Right renal cortex interstitium (tissue), 3 donors: ENCODE results near the gene SMIM36. TPM values are rescaled to one million over a fixed set of nuclear protein-coding genes. Genes with fewer than 3 reads are reported as not detected.
"Not testable (repeated sequence)": the region's sequence is repeated elsewhere in the genome, so short reads cannot be mapped to it uniquely, and the experiment has no call there.

ENCODE experiments used
- DNase-seq, 3 donors: peaks; one replicate each; pipeline ENCODE4 v3.0.0-alpha.2; 2013; ENCODE audit warnings: low read depth in 3 of 3, low spot score in 2 of 3
- polyA plus RNA-seq, 3 donors: library from polyadenylated mRNA; unstranded; fragments of 120-200 nt; gene quantifications; one replicate each; pipeline ENCODE4 v1.2.1, GENCODE V29; 2013; ENCODE audit not compliant: insufficient read length in 3 of 3

SMIM36 gene
- polyA plus RNA-seq, 3 donors: 0.06 to 0.12 TPM; not detected in 1

DNA sequence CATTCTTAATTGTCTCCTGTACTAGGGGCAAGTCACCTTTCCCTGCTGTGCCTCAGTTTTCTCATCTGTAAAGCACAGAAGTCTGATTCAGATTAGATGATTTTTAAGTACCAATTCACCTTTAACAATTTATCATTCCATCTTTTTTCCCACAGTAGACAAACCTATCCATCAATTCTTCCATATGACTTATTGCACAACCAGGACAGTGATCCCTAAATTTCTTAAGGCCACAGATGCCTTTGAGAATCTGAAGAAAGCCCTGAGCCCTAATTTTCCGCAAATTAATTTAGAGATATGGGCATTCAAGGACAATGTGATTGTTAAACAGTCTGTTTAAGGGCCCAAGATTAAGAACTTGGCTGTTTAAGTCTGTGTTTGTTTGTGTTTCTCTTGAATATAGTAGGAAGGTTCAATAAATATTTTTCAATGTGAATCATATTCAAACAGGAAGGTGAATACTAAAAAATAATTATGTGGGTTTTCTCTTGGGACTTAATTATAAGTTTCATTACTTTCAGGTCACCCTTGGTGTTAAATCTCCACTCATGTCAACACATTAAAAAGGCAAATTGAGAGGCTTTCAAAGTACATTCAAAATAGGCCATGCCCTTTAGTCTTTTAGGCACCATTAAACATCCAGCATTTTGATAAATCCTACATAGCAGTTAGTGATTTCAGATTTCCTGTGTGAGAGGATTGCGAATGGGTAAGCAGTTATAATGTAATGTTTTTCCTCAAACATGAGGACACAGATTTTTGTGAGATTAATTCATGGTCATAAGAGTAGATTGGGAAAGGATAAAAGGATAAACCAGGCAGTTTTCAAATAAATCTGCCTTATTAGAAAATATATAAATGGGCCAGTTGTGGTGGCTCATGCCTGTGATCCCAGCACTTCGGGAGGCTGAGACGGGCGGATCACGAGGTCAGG lies 54.7 kb downstream of the SMIM36 start:
- DNase-seq: no peak

DNA sequence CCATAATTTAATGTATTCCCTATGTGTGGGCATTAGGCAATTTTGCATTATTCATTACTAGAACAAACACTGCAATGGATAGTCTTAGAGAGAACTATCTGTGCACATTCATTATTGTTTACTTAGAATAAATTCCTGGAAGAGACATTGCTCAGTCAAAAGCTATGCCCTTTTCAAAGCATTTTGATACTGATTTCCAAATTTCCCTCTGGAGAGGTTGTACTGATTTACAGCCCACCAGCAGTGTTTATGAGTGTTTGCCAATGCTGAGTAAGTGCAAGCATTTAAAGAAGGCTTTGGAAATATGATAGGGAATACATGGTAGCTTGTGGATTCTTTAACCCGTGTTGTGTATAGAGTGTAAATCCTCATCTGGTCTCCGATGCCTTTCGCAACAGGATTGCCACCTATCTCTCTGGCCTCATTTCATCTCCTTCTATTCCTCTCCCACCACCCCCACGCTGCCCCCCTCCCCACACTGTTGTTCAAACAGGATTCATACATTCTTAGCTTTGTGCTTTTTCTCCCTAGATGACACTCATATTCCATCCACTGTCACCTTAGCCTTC lies 56.3 kb downstream of the SMIM36 start:
- DNase-seq: no peak

DNA sequence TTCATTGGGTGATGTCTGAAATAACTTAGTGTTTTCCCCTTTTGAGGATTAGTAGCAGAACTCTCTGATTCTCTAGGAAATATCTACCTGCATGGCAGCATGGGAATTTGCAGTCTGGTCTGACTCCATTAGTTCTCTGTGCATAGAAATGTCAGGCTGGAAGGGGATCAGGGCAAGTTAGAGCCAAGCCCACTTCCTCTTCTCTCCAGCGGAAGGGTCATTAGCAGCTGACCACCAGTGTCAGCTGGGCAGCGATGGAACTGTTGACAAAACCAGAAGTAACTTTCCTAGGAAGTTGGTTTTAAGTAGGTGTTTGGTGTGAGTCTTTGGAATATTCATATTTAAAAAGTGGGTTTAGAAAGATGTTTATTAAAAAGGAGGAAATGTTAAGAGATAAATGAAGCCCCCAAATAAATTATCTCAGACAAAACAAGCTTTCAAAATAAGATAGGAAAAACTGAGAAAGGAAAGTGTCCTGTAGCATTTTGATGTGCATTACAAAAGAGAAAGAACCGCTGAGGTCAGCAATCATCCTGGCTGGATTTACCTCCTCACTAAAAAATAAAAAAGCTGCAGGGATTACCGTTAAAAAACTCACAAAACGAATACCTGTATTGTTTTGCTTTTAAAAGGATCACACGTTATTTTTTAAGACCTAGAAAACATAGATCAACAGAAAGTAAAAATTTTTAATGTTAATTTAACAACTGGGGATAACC lies 57.3 kb downstream of the SMIM36 start:
- no peak for DNase-seq

- no peak for DNase-seq
These were observed 59.0 kb downstream of the SMIM36 start for GRCh38 chr17:55452139-55452790.

DNA sequence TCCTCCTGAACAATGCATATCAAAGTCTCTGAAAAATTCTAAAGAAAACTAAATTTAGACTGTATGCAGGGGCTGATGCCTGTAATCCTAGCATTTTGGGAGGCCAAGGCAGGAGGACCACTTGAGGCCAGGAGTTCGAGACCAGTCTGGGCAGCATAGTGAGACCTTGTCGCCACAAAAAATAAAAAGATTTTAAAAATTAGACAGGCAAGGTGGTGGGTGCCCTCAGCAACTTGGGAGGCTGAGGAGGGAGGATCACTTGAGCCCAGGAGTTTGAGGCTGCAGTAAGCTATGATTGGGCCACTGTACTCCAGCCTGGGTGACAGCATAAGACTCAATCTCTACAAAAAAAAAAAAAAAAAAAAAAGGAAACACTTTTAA lies 59.5 kb downstream of the SMIM36 start:
- no peak for DNase-seq

GRCh38 chr17:55451203-55451641 lies 60.0 kb downstream of the SMIM36 start:
- DNase-seq: no peak

- DNase-seq: no peak
These were observed 60.9 kb downstream of the SMIM36 start for GRCh38 chr17:55450232-55450825.

DNA sequence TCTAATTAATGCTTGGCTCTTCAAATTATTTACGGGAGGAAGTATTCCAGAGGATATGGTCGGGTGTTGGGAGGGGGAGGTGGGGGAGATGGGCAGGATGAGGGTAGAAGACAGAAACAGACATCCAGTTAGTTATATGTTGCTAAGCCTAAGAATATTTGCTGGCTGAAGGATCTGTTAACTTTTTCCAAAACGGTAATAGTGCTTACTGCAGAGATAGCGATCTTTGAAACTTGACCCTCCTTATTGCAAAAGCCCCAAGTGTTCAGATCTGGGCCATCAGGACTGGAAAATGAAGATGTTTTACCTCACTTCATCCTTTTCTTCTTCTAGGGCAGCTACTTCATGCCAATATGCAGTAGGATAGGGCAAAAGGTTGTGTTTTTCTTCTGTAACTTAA lies 62.6 kb downstream of the SMIM36 start:
- no peak for DNase-seq

DNA sequence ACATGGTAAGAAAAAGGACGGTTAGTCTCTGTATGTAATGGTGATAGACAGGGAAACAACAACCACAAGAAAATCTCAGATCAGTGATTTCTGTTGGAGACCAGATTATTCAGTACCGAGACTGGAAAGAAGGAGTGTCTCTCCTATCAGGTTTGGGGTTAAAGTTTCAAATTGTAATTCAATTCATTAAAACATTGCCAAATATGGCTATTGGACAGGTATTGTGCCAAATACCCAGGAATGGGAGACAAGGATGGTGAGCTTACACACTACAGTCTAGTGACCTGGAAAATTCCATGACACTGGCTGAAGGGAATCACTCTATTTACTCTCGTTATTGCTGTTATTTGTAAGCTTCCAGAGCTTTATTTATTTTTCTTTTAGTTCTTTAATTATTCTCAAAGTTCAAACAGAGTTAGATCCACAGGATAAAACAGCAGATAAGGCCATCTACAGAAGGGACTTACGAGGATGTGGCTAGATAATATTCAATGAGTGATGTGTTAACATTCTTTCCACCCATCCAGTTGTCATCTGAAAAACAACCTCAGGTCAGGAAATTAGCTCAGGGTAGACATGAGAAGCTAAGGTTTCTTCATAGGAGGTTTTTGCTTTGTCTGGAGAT lies 64.6 kb downstream of the SMIM36 start:
- no peak for DNase-seq

GRCh38 chr17:55446004-55446403 lies 65.2 kb downstream of the SMIM36 start:
- not testable (repeated sequence) for DNase-seq

GRCh38 chr17:55444471-55445441 lies 66.5 kb downstream of the SMIM36 start:
- DNase-seq: no peak

GRCh38 chr17:55443904-55444303 lies 67.3 kb downstream of the SMIM36 start:
- no peak for DNase-seq

- no peak for DNase-seq
These were observed 68.1 kb downstream of the SMIM36 start for GRCh38 chr17:55442953-55443683.

GRCh38 chr17:55442462-55442861 lies 68.8 kb downstream of the SMIM36 start:
- DNase-seq: no peak

- no peak for DNase-seq
These were observed 69.7 kb downstream of the SMIM36 start for GRCh38 chr17:55441544-55441943.

- DNase-seq: no peak
These were observed 70.9 kb downstream of the SMIM36 start for GRCh38 chr17:55440391-55440790.

DNA sequence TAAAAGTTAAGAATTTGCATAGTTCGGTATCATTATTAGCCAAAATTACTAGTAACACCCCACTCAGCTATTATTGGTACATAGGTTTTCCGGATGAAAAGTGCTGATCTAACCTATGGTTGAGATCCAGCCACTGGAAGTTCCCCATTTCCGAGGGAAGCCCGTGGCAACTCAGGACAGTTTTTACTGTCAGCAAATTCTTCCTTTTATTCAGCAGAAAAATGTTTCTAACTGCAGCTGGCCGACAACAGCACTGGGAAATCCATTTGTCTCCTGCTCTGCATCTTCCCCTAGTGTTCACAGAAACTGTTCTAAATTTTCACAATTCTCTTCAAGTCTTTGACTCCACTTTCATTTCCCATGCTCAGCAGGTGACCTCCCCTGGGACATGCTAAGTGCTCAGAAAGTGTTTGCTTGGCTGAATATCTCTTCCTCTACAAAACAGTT lies 74.1 kb downstream of the SMIM36 start:
- no peak for DNase-seq
